Sigmoid colon (tissue), 4 donors: ENCODE measurements around the gene CDC42BPB.

Experiments used
- CTCF ChIP-seq, 4 experiments: fragments of 450-650 bp in 3 of 4; fragments of 200-600 bp in 1 of 4; IDR thresholded peaks; one replicate each; pipeline ENCODE4 v1.5.1; 2016 to 2019; ENCODE audit warnings: antibody characterized with exemption in 4 of 4, mild to moderate bottlenecking in 3 of 4, moderate library complexity in 2 of 4
- POLR2A ChIP-seq, 2 donors: fragments of 450-650 bp; IDR thresholded peaks; one replicate each; pipeline ENCODE4 v1.6.1; 2016; ENCODE audit warnings: antibody characterized with exemption in 2 of 2, mild to moderate bottlenecking in 2 of 2, moderate library complexity in 2 of 2
- POLR2AphosphoS5 ChIP-seq, 4 donors: sonication (generic); formaldehyde crosslinking; IDR thresholded peaks; one replicate each; pipeline ENCODE4 v1.6.1; 2017; ENCODE audit warnings: antibody characterized with exemption in 4 of 4

GRCh38 chr14:102914474-102915291, 142.7 kb downstream of the CDC42BPB start:
- TF ChIP-seq POLR2AphosphoS5 (IDR thresholded peaks at IDR 0.05) (no peak), CTCF (IDR thresholded peaks at IDR 0.05) (no peak), POLR2A (IDR thresholded peaks at IDR 0.05) (no peak)
